Left lung (tissue), 10 donors: ENCODE measurements around the gene WFS1. TPM values are rescaled to one million over a fixed set of nuclear protein-coding genes. Genes with fewer than 3 reads are reported as not detected.

ENCODE experiments used
- ATAC-seq: fragments of 200-7000 bp; cut with Tn5 transposase; one replicate; pipeline ENCODE4 v1.9.1; 2020; ENCODE audit warnings: moderate library complexity
- DNase-seq, 4 donors: peaks; one replicate each; pipeline ENCODE4 v3.0.0-alpha.2; 2013 to 2020
- H3K27ac ChIP-seq, 2 donors: fragments of 200-600 bp; sonication (generic) in 1 of 2; one replicate each; pipeline versions ENCODE4 v1.5.0 to v1.8.0; 2020 to 2021
- H3K27me3 ChIP-seq, 2 donors: fragments of 200-600 bp; sonication (generic) in 1 of 2; one replicate each; pipeline versions ENCODE4 v1.5.0 to v1.8.0; 2020 to 2021
- H3K36me3 ChIP-seq, 2 donors: fragments of 200-600 bp; sonication (generic) in 1 of 2; one replicate each; pipeline versions ENCODE4 v1.5.0 to v1.8.0; 2020 to 2021
- H3K4me1 ChIP-seq, 2 donors: fragments of 200-600 bp; one replicate each; pipeline ENCODE4 v1.8.0; 2021
- H3K4me3 ChIP-seq, 2 donors: fragments of 200-600 bp; sonication (generic) in 1 of 2; one replicate each; pipeline versions ENCODE4 v1.5.0 to v1.8.0; 2020 to 2021; ENCODE audit warnings: mild to moderate bottlenecking in 1 of 2
- H3K9me3 ChIP-seq, 2 donors: fragments of 200-600 bp; sonication (generic) in 1 of 2; one replicate each; pipeline versions ENCODE4 v1.5.0 to v1.8.0; 2020 to 2021
- CTCF ChIP-seq, 2 donors: fragments of 200-600 bp; sonication (generic) in 1 of 2; IDR thresholded peaks; one replicate each; pipeline versions ENCODE4 v1.5.0 to v1.8.0; 2021; ENCODE audit warnings: antibody characterized with exemption in 2 of 2
- intact Hi-C, 2 donors: fragments of 100-400 bp; cut with DNase I; formaldehyde crosslinking; loops; one replicate each; pipeline versions ENCODE4 v1.11.2 to v1.14.2; 2022
- polyA plus RNA-seq, 6 donors: library from polyadenylated mRNA; unstranded; fragments of 120-200 nt; gene quantifications; one replicate each; pipeline ENCODE4 v1.2.1, GENCODE V29; 2013; ENCODE audit not compliant: insufficient read length in 6 of 6
- total RNA-seq, 2 donors: library from RNA; stranded (reverse); fragmentation: NEBNext Ultra II Directional; extraction: Animal tissue kit (Norgen Biotek cat#: 25700); gene quantifications; one replicate each; pipeline ENCODE4 v1.2.1, GENCODE V29; 2021
- donor health status: DM: no; HTN: yes; CAD: no.
- donor health status: DM: no; HTN: no; CAD: no.

The WFS1 gene
- total and polyA plus RNA-seq, 8 donors = 33.8 to 103 (median 39.9) TPM

GRCh38 chr4:6298035-6298434 is 28.4 kb downstream of the WFS1 start:
- Histone ChIP-seq H3K36me3 (peaks cover 0 to 74% of the 10 kb centered on the region in 2 donors), H3K9me3 (no peaks in the 10 kb centered on the region), H3K27me3 (no peaks in the 10 kb centered on the region), H3K27ac (no peak overlapping the region), H3K4me1 (no peaks in the 10 kb centered on the region), H3K4me3 (no peak overlapping the region)
- ATAC-seq = no peak
- TF ChIP-seq CTCF (IDR thresholded peaks at IDR 0.05) = no peak
- intact Hi-C loops = no loop called here
- peak in 1 of 4 donors; percentile 43 for DNase-seq

- intact Hi-C loops = no loop called here
These were observed 29.2 kb downstream of the WFS1 start for GRCh38 chr4:6298852-6299251.

GRCh38 chr4:6299875-6300274 is 30.2 kb downstream of the WFS1 start:
- DNase-seq (peak in 1 of 4 donors; percentile 58), ATAC-seq (no peak)
- no peak overlapping the region for H3K27ac ChIP-seq
- TF ChIP-seq CTCF (IDR thresholded peaks at IDR 0.05) = no peak
- intact Hi-C loops = no loop called here
- peaks cover 0 to 79% of the 10 kb centered on the region in 2 donors for H3K36me3 ChIP-seq
- no peak overlapping the region for H3K4me3 ChIP-seq
- no peaks in the 10 kb centered on the region for H3K27me3 ChIP-seq
- no peaks in the 10 kb centered on the region for H3K9me3 ChIP-seq
- H3K4me1 ChIP-seq = no peaks in the 10 kb centered on the region

More at GRCh38 chr4:6298852-6299251, 29.2 kb downstream of the WFS1 start:
- no peak overlapping the region for H3K4me3 ChIP-seq
- ATAC-seq (no peak), DNase-seq (no peak)
- H3K27me3 ChIP-seq = no peaks in the 10 kb centered on the region
- no peak overlapping the region for H3K27ac ChIP-seq
- H3K36me3 ChIP-seq = peaks cover 0 to 82% of the 10 kb centered on the region in 2 donors
- H3K4me1 ChIP-seq = no peaks in the 10 kb centered on the region
- H3K9me3 ChIP-seq = no peaks in the 10 kb centered on the region
- TF ChIP-seq CTCF (IDR thresholded peaks at IDR 0.05) = no peak

DNA sequence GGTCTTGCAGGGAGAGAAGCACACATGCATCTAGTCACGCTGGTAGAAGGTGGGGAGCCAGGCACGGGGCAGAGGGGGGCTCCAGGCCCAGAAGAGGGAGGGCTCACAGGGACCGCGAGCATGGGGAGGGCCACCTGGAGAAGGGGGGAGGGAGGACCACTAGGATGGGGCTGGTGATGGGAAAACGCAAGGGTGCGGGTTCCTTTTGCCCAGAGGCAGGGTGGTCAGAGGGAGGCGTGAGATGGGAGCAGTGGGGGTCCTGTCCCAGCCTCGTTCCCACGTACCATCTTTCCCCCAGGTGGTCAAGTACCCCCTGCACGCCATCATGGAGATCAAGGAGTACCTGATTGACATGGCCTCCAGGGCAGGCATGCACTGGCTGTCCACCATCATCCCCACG is 30.7 kb downstream of the WFS1 start:
- H3K27me3 ChIP-seq = no peaks in the 10 kb centered on the region
- TF ChIP-seq CTCF (IDR thresholded peaks at IDR 0.05) = no peak
- peaks cover 0 to 74% of the 10 kb centered on the region in 2 donors for H3K36me3 ChIP-seq
- ATAC-seq (no peak), DNase-seq (peak in 1 of 4 donors; percentile 54)
- no peak overlapping the region for H3K4me3 ChIP-seq
- no peaks in the 10 kb centered on the region for H3K4me1 ChIP-seq
- intact Hi-C loops = no loop called here
- H3K27ac ChIP-seq = no peak overlapping the region
- no peaks in the 10 kb centered on the region for H3K9me3 ChIP-seq

DNA sequence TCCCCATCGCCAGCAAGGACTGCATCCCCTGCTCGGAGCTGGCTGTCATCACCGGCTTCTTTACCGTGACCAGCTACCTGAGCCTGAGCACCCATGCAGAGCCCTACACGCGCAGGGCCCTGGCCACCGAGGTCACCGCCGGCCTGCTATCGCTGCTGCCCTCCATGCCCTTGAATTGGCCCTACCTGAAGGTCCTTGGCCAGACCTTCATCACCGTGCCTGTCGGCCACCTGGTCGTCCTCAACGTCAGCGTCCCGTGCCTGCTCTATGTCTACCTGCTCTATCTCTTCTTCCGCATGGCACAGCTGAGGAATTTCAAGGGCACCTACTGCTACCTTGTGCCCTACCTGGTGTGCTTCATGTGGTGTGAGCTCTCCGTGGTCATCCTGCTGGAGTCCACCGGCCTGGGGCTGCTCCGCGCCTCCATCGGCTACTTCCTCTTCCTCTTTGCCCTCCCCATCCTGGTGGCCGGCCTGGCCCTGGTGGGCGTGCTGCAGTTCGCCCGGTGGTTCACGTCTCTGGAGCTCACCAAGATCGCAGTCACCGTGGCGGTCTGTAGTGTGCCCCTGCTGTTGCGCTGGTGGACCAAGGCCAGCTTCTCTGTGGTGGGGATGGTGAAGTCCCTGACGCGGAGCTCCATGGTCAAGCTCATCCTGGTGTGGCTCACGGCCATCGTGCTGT is 31.5 kb downstream of the WFS1 start:
- Histone ChIP-seq H3K9me3 (no peaks in the 10 kb centered on the region), H3K4me1 (no peaks in the 10 kb centered on the region), H3K4me3 (no peak overlapping the region), H3K27me3 (no peaks in the 10 kb centered on the region), H3K27ac (no peak overlapping the region), H3K36me3 (peaks cover 0 to 66% of the 10 kb centered on the region in 2 donors)
- intact Hi-C loops = no loop called here
- TF ChIP-seq CTCF (IDR thresholded peaks at IDR 0.05) = no peak
- peak in 1 of 4 donors; percentile 76 for DNase-seq
- no peak for ATAC-seq
